ENCODE results near the gene CCDC71L.

Gene CCDC71L

GRCh38 chr7:106609416-106609815 is 51.5 kb downstream of the CCDC71L start:
- DNase-seq: no peak

- no peak for DNase-seq
These were observed 52.3 kb downstream of the CCDC71L start for GRCh38 chr7:106608661-106609060.

Data from hypothalamus (tissue), 51 donors.